BE2C (cell line): ENCODE data around the gene ANKDD1B.
"Not testable (repeated sequence)": the region's sequence is repeated elsewhere in the genome, so short reads cannot be mapped to it uniquely, and the experiment has no call there.

Experiments
- DNase-seq: peaks from one replicate; pipeline ENCODE4 v3.0.0-alpha.2; 2020
- H3K27me3 ChIP-seq: fragments of 250-450 bp; sonication (Bioruptor Pico); 2 replicates; pipeline ENCODE4 v1.5.1; 2020; ENCODE audit warnings: mild to moderate bottlenecking
- H3K36me3 ChIP-seq: fragments of 250-450 bp; sonication (Bioruptor Pico); 2 replicates; pipeline ENCODE4 v1.5.1; 2020; ENCODE audit warnings: mild to moderate bottlenecking
- H3K4me1 ChIP-seq: fragments of 250-450 bp; sonication (Bioruptor Pico); 2 replicates; pipeline ENCODE4 v1.5.1; 2020
- H3K4me3 ChIP-seq: 2 replicates; pipeline ENCODE4 v1.5.1; 2011; ENCODE audit warnings: low read depth, low read length
- H3K9me3 ChIP-seq: fragments of 250-450 bp; sonication (Bioruptor Pico); 2 replicates; pipeline ENCODE4 v1.5.1; 2020
- TF ChIP-seq, protein P1 (sequence below): IDR thresholded peaks from 2 replicates; pipeline ENCODE4 v1.5.1; 2012; ENCODE audit warnings: mild to moderate bottlenecking, low read depth, low read length

The ANKDD1B gene

DNA sequence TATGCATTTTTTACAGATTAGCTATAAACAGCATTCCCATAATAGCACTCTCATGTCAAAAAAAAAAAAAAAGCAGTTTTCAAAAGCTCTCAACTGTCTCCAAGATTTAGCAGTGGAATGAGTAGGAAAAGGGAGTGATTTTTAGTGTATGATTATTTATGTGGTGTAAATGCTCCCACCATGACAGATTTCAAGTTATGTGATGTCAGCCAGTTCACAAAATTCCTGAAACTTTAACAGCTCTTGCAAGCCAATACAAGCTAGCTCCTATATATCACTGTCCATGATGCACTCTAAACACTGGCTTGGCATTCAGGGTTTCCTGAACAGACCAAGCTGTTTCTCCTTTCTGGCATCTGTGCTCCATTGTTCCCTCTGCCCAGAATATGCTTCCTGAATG lies 7.9 kb upstream of the ANKDD1B start:
- TF ChIP-seq, protein P1, sequence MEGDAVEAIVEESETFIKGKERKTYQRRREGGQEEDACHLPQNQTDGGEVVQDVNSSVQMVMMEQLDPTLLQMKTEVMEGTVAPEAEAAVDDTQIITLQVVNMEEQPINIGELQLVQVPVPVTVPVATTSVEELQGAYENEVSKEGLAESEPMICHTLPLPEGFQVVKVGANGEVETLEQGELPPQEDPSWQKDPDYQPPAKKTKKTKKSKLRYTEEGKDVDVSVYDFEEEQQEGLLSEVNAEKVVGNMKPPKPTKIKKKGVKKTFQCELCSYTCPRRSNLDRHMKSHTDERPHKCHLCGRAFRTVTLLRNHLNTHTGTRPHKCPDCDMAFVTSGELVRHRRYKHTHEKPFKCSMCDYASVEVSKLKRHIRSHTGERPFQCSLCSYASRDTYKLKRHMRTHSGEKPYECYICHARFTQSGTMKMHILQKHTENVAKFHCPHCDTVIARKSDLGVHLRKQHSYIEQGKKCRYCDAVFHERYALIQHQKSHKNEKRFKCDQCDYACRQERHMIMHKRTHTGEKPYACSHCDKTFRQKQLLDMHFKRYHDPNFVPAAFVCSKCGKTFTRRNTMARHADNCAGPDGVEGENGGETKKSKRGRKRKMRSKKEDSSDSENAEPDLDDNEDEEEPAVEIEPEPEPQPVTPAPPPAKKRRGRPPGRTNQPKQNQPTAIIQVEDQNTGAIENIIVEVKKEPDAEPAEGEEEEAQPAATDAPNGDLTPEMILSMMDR: no peak
- DNase-seq: no peak
- H3K4me3 ChIP-seq: no peak overlapping the region
- H3K9me3 ChIP-seq: no peaks in the 10 kb centered on the region
- H3K27me3 ChIP-seq: no peaks in the 10 kb centered on the region
- H3K36me3 ChIP-seq: peaks cover 4% of the 10 kb centered on the region
- no peaks in the 10 kb centered on the region for H3K4me1 ChIP-seq

DNA sequence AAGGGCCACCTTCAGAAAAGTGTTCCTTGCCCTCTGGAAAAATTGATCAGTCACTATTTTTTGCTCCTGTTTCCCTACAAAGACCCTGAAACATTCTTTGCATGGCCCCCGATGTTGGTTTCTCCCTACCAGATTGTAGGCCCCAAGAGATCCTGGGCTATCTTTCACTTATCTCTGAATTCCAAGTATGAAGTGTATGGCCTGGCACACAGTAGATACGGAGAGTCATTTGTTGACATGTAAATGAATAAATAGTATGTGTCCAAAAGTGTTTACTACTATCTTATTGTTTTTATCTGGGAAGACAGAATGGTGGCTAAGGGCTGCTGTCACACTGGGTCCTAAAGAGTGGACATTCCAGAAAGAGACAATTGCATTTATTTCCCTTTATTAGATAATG lies 7.4 kb upstream of the ANKDD1B start:
- Histone ChIP-seq H3K36me3 (peaks cover 4% of the 10 kb centered on the region), H3K4me1 (no peaks in the 10 kb centered on the region), H3K9me3 (no peaks in the 10 kb centered on the region), H3K27me3 (no peaks in the 10 kb centered on the region), H3K4me3 (no peak overlapping the region)
- DNase-seq: no peak
- TF ChIP-seq, protein P1: no peak

DNA sequence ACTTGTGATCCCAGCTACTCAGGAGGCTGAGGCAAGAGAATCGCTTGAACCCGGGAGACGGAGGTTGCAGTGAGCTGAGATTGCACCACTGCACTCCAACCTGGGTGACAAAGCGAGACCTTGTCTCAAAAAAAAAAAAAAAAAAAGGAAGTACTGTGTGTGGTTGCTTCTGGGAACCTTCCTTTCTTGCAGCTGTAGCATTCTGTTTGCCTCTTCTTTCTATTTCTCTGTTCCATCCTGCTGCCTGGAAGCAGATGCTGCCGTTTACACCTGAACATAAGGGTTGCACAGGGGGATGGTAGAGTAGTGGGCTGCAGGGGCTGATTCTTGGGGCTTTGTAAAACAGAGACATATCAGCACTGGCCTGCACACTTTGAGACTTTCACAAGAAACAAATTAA lies 3.9 kb upstream of the ANKDD1B start:
- not testable (repeated sequence) for H3K9me3 ChIP-seq, H3K4me1 ChIP-seq, DNase-seq, H3K27me3 ChIP-seq, H3K36me3 ChIP-seq, H3K4me3 ChIP-seq

DNA sequence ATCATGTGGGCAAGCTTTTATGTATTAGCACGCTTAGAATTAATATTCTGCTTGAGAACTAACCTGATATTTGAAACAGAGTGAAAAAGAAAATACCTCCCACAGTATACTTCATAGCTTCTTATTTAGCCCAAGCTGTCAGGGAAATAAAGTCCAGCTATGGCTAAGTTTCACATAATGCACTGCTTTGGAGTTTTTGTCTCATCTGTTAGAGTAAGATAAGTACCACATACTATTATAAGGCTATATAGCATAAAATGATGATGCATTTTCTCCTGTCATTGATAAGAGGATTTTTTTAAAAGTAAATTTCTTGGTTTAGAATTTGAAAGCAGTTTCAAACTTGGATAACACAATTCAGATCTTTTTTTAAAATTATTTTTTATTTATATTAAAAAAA lies 2.4 kb upstream of the ANKDD1B start:
- H3K4me1 ChIP-seq: peaks cover 8% of the 10 kb centered on the region
- DNase-seq: no peak
- TF ChIP-seq, protein P1: no peak
- no peaks in the 10 kb centered on the region for H3K27me3 ChIP-seq
- no peaks in the 10 kb centered on the region for H3K36me3 ChIP-seq
- no peak overlapping the region for H3K4me3 ChIP-seq
- H3K9me3 ChIP-seq: no peaks in the 10 kb centered on the region

DNA sequence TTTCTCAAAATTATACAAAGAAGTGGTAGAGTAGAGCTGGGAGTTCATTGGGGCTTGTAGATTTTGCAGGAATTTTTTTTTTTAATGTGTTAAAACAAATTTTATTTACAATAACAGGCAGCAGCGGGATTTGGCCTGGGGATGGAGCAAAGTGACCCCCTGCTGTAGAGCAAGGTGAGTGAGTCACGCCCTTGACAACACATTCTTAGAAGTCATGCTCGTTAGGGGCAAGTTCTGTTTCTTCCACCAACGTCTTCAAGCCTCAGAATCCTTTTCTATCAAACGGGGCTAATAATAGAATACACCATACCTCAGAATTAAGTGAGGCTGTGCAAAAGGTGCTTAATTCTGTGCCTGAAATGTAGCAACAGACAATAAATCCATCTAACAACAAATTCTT lies 1.1 kb upstream of the ANKDD1B start:
- no peaks in the 10 kb centered on the region for H3K27me3 ChIP-seq
- TF ChIP-seq, protein P1: no peak
- H3K9me3 ChIP-seq: no peaks in the 10 kb centered on the region
- H3K36me3 ChIP-seq: no peaks in the 10 kb centered on the region
- DNase-seq: no peak
- peaks cover 8% of the 10 kb centered on the region for H3K4me1 ChIP-seq
- no peak overlapping the region for H3K4me3 ChIP-seq

DNA sequence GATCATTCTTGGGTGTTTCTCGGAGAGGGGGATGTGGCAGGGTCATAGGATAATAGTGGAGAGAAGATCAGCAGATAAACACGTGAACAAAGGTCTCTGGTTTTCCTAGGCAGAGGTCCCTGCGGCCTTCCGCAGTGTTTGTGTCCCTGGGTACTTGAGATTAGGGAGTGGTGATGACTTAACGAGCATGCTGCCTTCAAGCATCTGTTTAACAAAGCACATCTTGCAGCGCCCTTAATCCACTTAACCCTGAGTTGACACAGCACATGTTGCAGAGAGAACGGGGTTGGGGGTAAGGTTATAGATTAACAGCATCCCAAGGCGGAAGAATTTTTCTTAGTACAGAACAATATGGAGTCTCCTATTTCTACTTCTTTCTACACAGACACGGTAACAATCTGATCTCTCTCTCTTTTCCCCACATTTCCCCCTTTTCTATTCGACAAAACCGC lies 368 bp upstream of the ANKDD1B start:
- DNase-seq: peak; percentile 62
- H3K4me3 ChIP-seq: peak overlapping the region; percentile 64
- H3K36me3 ChIP-seq: not testable (repeated sequence)

DNA sequence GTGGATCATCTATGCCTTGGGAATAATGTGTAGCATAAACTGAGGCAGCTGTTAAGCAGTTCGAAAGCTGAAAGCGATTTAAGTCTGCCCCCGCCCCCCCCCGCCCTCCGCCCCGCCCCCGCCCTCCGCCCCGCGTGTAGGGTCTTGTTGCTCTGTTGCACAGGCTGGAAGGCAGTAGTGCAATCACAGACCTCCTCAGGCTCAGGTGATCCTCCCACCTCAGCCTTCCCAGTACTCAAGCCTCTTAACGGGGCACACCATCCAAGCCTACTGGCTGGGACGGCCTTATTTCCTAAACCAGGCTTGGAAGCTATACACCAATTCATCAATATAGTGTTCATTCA lies 945 bp downstream of the ANKDD1B start:
- Histone ChIP-seq H3K9me3 (no peaks in the 10 kb centered on the region), H3K4me3 (peak overlapping the region; percentile 64), H3K4me1 (peaks cover 8% of the 10 kb centered on the region), H3K27me3 (no peaks in the 10 kb centered on the region), H3K36me3 (no peaks in the 10 kb centered on the region)
- DNase-seq: peak; percentile 10
- TF ChIP-seq, protein P1: no peak

More for the DNA sequence above, 368 bp upstream of the ANKDD1B start:
- not testable (repeated sequence) for H3K9me3 ChIP-seq, H3K4me1 ChIP-seq, H3K27me3 ChIP-seq
